ENCODE results near the gene C2CD5.

The C2CD5 gene

DNA sequence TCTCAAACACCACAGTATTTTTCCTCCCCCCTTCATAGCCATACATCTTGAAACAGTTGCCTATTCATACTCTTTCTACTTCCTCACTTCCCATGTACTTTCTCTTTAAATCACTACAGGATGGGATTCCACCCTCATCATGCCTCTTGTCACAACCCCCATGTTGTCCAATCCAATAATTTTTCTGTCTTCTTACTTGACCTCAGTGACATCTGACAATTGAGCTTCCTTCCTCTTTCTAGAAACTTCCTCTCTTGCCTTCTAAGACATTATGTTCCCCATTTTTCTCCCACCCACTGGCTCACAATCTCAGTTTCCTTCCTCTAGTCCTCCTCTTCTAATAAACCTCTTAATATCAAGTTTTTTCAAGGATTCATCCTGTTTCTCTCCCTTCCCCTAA is 5.3 kb downstream of the C2CD5 start:
- no peak for TF ChIP-seq NFIC (IDR thresholded peaks at IDR 0.05)
- no peak for TF ChIP-seq TCF12 (IDR thresholded peaks at IDR 0.05; ENCODE audit: low read depth)
- TF ChIP-seq TEAD4 (IDR thresholded peaks at IDR 0.05): no peak
- no peak for TF ChIP-seq YY1 (IDR thresholded peaks at IDR 0.05; ENCODE audit: low read depth)
- TF ChIP-seq EGR1 (IDR thresholded peaks at IDR 0.05): no peak
- no peak for TF ChIP-seq RAD21 (IDR thresholded peaks at IDR 0.05; ENCODE audit: low read depth)
- no peak for TF ChIP-seq EP300 (IDR thresholded peaks at IDR 0.05; ENCODE audit: borderline replicate concordance)

DNA sequence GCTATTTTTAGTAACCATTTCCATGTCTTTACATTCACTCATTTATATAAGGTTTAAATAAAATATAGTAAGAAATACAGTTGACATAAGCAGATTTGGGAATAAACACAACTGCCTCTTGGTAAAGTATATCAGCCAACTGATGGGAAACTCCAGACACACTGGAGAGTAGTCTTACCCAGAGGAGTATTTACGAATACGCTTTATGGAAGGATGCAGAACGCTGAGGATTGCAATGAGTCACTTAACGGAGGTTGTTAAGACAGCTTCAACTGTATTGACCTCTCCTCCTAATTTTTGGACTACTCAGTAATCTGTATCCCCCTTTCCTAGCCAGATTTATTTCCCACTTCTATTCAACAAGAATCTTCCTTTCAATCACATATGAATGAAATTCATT is 6.0 kb downstream of the C2CD5 start:
- no peak for TF ChIP-seq NFIC (IDR thresholded peaks at IDR 0.05)
- TF ChIP-seq CREB1 (IDR thresholded peaks at IDR 0.05; ENCODE audit: low read depth): no peak
- no peak for TF ChIP-seq TCF12 (IDR thresholded peaks at IDR 0.05; ENCODE audit: low read depth)
- TF ChIP-seq EP300 (IDR thresholded peaks at IDR 0.05; ENCODE audit: borderline replicate concordance): no peak
- TF ChIP-seq ZBTB7A (IDR thresholded peaks at IDR 0.05; ENCODE audit: low read depth): no peak
- TF ChIP-seq CEBPB (IDR thresholded peaks at IDR 0.05): no peak
- TF ChIP-seq TEAD4 (IDR thresholded peaks at IDR 0.05): no peak
- TF ChIP-seq EGR1 (IDR thresholded peaks at IDR 0.05): no peak
- no peak for TF ChIP-seq FOXM1 (IDR thresholded peaks at IDR 0.05; ENCODE audit: borderline replicate concordance, low read depth)
- no peak for TF ChIP-seq TAF1 (IDR thresholded peaks at IDR 0.05; ENCODE audit: low read depth)
- TF ChIP-seq YY1 (IDR thresholded peaks at IDR 0.05; ENCODE audit: low read depth): no peak
- no peak for TF ChIP-seq RAD21 (IDR thresholded peaks at IDR 0.05; ENCODE audit: low read depth)
- TF ChIP-seq, protein P1, sequence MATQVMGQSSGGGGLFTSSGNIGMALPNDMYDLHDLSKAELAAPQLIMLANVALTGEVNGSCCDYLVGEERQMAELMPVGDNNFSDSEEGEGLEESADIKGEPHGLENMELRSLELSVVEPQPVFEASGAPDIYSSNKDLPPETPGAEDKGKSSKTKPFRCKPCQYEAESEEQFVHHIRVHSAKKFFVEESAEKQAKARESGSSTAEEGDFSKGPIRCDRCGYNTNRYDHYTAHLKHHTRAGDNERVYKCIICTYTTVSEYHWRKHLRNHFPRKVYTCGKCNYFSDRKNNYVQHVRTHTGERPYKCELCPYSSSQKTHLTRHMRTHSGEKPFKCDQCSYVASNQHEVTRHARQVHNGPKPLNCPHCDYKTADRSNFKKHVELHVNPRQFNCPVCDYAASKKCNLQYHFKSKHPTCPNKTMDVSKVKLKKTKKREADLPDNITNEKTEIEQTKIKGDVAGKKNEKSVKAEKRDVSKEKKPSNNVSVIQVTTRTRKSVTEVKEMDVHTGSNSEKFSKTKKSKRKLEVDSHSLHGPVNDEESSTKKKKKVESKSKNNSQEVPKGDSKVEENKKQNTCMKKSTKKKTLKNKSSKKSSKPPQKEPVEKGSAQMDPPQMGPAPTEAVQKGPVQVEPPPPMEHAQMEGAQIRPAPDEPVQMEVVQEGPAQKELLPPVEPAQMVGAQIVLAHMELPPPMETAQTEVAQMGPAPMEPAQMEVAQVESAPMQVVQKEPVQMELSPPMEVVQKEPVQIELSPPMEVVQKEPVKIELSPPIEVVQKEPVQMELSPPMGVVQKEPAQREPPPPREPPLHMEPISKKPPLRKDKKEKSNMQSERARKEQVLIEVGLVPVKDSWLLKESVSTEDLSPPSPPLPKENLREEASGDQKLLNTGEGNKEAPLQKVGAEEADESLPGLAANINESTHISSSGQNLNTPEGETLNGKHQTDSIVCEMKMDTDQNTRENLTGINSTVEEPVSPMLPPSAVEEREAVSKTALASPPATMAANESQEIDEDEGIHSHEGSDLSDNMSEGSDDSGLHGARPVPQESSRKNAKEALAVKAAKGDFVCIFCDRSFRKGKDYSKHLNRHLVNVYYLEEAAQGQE (IDR thresholded peaks at IDR 0.05; ENCODE audit: low read depth): no peak
- TF ChIP-seq, protein P2, sequence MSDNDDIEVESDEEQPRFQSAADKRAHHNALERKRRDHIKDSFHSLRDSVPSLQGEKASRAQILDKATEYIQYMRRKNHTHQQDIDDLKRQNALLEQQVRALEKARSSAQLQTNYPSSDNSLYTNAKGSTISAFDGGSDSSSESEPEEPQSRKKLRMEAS (IDR thresholded peaks at IDR 0.05): no peak
- TF ChIP-seq, protein P3, sequence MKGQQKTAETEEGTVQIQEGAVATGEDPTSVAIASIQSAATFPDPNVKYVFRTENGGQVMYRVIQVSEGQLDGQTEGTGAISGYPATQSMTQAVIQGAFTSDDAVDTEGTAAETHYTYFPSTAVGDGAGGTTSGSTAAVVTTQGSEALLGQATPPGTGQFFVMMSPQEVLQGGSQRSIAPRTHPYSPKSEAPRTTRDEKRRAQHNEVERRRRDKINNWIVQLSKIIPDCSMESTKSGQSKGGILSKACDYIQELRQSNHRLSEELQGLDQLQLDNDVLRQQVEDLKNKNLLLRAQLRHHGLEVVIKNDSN (IDR thresholded peaks at IDR 0.05): no peak

DNA sequence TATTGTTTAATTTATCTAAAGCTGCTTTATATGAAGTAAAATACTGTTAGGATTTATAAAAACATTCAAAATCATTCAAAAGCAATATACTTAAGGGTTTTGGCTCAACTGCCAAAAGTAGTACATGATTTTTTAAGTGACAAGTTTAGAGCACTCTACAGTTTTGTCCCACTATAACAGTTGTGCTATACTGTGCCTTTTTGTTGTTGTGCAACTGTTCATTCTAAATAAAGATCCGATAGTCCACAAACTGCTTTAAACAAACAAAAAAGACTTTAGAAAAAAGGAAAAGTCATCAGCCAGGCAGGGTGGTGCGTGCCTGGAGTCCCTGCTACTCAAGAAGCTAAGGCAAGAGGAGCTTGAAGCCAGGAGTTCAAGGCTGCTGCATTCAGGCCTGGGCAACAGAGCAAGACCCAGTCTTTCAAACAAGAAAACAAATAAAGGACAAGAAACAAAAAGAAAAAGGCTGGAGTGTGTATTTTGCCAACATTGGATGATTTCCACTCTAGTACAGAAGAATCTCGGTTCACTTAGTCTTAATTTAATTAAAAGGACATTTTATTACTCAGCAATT is 7.3 kb downstream of the C2CD5 start:
- TF ChIP-seq EGR1 (IDR thresholded peaks at IDR 0.05) (no peak), TAF1 (IDR thresholded peaks at IDR 0.05; ENCODE audit: low read depth) (no peak), EP300 (IDR thresholded peaks at IDR 0.05; ENCODE audit: borderline replicate concordance) (no peak), ZBTB7A (IDR thresholded peaks at IDR 0.05; ENCODE audit: low read depth) (no peak), CREB1 (IDR thresholded peaks at IDR 0.05; ENCODE audit: low read depth) (no peak), NFIC (IDR thresholded peaks at IDR 0.05) (no peak), RAD21 (IDR thresholded peaks at IDR 0.05; ENCODE audit: low read depth) (no peak)
- TF ChIP-seq, protein P1 (IDR thresholded peaks at IDR 0.05; ENCODE audit: low read depth): no peak
- TF ChIP-seq, protein P2 (IDR thresholded peaks at IDR 0.05): no peak

DNA sequence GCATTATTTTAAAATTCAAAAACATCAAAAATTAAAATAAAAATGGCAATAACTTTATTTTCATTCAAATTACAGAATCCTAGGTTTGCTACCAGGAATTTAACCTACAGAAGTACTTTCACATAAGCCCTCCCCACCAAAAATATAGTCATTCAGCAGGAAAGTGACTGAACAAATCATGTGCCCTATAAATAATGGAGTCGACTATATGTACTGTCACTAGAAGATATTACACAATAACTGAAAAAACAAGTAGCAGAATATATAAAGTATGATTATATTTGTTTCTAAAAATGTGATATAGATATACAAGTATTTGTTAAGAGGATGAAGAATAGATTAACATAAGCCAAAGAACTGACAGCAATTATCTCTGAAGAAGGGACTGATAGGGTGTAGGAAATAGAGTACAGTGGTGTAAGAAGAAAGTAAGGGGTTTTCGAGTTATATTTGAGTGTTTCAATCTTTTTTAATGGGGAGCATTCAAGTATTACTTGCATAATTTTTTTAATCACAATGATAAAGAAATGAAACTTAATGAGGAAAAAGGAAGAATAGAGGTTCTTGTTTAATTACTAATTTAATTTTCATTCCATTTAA is 7.9 kb downstream of the C2CD5 start:
- no peak for TF ChIP-seq YY1 (IDR thresholded peaks at IDR 0.05; ENCODE audit: low read depth)
- TF ChIP-seq EGR1 (IDR thresholded peaks at IDR 0.05): no peak
- no peak for TF ChIP-seq TAF1 (IDR thresholded peaks at IDR 0.05; ENCODE audit: low read depth)
- TF ChIP-seq, protein P1 (IDR thresholded peaks at IDR 0.05; ENCODE audit: low read depth): no peak
- TF ChIP-seq, protein P2 (IDR thresholded peaks at IDR 0.05): no peak
- no peak for TF ChIP-seq EP300 (IDR thresholded peaks at IDR 0.05; ENCODE audit: borderline replicate concordance)
- no peak for TF ChIP-seq TCF12 (IDR thresholded peaks at IDR 0.05; ENCODE audit: low read depth)
- no peak for TF ChIP-seq CEBPB (IDR thresholded peaks at IDR 0.05)
- TF ChIP-seq FOXM1 (IDR thresholded peaks at IDR 0.05; ENCODE audit: borderline replicate concordance, low read depth): no peak
- TF ChIP-seq, protein P3 (IDR thresholded peaks at IDR 0.05): no peak
- no peak for TF ChIP-seq NFIC (IDR thresholded peaks at IDR 0.05)

Data from Ishikawa (cell line).